Activated naive CD8-positive, alpha-beta T cell treated with anti-CD3 and anti-CD28 coated beads, Interleukin-2, amount 50 U/mL, for 16 hours (primary cell): Measurements from ENCODE around the gene KAZN.

ENCODE experiments used
- DNase-seq: peaks from one replicate; pipeline ENCODE4 v3.0.0-alpha.2; 2020; ENCODE audit warnings: low read depth, low spot score

KAZN gene

GRCh38 chr1:15004396-15004795 is 405.9 kb downstream of the KAZN start:
- DNase-seq = no peak

DNA sequence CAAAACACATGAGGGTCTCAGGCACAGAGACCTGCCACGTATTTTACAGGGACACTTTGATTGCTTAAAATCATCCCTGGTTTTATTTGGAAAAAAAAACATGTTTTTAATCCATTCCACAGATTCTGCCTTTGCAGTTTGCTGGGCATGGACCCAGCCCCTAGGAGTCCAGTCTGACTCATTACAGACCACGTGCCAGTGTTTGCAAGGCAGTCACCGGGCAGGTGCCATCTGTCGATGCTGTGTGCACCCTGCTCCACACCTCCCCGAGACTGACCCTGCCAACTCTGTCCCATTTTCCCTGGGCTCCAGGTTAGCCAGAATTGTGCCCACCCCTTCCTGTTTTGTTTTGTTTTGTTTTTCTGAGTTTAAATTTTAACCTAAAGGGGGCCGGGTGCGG is 406.6 kb downstream of the KAZN start:
- DNase-seq = no peak

DNA sequence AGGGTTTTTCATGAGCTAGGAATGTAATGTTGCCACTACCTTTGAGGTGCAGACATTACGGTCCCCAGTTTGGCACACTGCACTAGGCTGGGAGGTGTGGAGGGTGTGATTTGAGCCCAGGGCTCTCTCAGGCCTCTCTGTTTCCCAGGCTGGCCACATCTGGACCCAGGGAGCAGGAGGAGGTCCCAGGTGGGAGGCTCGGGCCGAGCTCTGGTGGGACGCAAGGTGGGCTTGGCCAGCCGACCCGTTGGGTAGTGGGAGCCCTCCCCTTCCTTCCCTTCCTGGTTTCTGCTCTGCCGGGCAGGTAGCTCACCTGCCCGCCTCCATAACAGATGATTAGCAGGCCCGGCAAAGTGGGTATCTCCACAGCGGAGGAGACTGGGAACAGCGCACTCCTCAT is 408.9 kb downstream of the KAZN start:
- no peak for DNase-seq

DNA sequence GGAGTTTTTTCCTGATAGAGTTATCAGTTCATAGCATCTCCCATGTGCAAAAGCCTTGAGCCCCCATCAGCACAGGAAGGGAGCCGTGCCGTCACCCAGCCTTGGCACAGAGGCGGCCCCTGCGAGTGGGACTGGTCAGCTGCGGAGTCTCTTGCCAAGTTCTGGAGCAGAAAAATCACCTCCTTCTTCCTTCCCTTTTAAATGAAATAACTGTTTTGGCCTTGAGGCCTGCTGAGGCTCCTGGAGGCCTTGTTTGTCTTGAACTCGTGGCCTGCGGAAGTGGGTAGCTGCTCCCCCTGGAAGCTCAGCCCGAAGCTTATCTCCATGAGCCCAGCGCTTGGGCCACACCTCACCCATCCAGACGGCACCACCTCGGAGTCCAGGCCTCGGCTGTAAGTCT is 409.4 kb downstream of the KAZN start:
- DNase-seq = no peak

DNA sequence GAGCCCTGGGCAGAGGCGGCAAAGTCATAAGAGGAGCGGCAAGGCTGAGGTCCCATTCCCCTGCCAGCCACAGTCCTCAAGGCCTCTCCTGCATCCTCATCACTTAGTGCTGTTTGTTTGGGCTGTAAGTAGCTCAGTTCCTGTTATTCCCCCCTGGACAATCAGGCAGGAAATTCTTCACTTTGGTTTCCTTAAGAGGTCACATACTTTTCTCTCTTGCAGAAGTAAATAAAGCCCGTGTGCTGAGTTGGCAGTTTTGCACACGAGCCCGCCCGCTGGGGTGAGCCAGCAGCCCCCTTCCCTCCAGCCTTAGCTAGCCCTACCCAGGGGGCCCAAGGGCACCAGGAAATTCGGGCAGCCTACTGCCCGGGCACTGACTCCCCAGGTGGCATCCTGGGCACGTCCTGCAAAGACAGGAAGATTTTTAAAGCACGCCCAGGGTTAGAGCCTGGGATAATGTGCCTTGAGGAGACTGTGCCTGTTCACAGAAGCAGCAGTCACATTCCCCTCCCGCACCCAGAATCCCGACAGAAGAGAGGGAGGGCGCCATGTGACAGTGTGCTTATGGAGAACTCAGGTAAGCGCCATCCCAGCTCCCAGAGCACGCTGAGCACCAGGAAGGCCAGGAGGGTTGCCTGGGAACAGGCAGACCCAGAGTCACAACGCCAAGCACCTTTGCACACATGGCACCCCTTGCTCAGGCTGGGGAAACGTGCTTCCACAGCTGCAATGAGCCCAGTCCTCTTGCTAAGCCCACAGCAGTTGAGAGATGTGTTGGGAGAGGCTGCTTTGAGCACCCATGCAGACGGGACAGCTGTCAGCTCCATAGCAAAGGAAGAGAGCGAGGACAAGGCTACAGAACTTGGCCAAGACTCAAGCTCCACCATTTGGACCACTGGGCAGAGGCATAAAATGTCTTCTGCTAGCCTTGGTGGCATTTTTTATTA is 410.6 kb downstream of the KAZN start:
- no peak for DNase-seq

DNA sequence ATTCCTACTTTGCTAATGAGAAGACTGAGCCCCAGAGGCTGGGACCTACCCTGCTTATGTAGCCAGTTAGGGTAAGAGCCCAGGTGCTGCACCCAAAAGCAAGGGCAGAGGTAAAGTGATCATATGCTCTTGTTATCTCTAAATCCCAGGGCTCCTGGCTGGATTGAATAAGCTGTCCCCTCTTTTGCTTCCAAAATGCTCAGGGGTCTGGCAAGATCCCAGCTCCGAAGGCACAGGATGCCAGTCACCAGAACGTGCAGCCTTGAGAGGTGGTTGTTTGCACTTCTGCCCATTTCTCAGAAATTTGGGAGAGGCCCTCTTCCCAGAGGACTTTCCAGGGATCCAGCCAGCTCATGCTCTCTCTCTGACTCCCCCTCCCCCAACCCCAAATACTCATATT is 412.7 kb downstream of the KAZN start:
- no peak for DNase-seq

- no peak for DNase-seq
These were observed 413.2 kb downstream of the KAZN start for GRCh38 chr1:15011661-15012060.

DNA sequence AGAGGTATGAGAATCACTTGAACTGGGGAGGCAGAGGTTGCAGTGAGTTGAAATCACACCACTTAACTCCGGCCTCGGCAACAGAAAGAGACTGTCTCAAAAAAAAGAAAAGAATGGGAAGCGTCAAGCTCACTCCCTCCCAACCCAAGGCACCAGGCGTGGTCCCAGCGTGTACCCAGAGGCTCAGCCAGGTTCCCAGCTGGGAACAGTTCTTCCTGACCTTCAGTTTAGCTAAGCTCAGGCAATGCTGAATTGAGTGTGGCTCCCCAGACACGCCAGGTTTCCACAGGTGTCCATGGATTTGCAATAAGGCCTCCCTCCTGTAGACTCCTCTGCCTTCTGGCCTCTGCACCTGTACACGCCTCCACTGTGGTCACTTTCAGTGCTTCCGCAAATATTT is 414.3 kb downstream of the KAZN start:
- DNase-seq = no peak

DNA sequence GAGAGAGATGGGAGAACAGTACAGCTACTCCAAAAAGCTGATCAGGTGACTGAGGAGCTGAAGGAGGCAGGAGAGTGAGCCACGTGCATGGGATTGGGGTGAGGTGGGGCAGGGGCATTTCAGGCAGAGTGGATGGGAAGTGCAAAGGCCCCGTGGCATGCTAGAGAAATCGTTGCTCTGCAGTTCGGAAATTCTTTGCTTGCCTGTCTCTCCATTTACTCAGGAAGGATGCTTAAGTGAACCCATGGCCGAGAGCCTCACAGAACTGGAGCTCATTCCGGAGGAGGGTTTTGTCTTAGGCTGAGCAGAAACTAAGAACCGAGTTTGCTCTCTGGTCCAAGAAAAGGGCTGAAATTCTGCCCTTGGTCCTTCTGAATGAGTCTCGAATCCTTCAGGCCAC is 415.3 kb downstream of the KAZN start:
- DNase-seq = no peak

GRCh38 chr1:15014516-15014915 is 416.0 kb downstream of the KAZN start:
- DNase-seq = no peak

- DNase-seq = no peak
These were observed 417.5 kb downstream of the KAZN start for GRCh38 chr1:15016001-15016400.

DNA sequence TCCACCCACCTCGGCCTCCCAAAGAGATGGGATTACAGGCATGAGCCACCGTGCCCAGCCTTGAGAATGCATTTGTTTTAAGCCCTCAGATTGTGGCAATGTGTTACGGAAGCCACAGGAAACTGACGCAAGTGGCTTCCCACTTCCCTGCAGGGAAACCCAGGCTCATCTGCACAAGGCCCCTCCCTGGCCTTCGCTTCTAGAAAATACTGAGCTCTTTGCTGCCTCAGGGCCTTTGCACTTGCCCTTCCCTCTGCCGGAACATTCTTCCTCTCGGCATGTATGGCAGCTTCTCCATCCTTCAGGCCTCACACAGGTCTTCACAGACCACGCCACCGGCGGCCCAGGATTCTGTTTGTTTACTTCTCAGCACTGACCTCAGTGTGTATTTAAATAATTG is 418.0 kb downstream of the KAZN start:
- no peak for DNase-seq

GRCh38 chr1:15017120-15017519 is 418.6 kb downstream of the KAZN start:
- DNase-seq = no peak

GRCh38 chr1:15018767-15019166 is 420.3 kb downstream of the KAZN start:
- no peak for DNase-seq

DNA sequence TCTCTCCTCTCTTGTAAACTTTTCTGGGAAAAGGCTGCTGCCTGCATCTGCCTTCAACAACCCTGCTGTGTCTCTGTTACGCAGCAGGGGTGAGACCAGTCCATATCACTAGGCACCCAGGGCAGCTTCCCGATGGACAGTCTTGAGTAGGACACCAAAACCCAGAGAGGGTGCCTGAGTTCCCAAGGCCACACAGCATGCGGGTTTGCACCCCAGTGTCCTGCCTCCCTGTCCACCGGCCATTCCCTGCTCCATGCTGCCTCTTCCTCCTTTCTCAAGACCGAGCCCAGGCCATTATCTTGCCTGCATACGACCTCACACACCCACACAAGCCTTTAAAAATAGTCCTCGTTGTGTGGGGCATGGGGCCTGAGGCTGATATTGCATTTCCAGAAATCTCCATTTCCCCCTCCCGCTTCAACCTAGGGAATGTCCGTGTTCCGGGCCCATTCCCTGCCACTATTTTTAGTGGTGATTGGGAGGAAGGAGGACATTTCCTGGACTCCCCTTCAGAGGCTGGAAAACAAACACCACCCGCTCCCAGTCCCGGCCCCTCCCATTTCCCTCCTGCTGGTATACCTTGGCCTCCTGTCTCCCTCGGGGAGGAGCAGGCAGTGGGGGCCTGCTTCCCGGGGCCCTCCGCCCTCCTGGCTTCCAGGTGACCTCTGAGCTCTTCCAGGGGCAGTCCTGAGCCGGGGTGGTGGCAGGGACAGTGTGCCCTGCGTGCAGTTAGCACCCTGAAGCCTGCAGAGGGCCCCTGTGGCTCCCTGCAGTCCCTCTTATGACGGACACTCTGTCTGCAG is 422.7 kb downstream of the KAZN start:
- DNase-seq = no peak

DNA sequence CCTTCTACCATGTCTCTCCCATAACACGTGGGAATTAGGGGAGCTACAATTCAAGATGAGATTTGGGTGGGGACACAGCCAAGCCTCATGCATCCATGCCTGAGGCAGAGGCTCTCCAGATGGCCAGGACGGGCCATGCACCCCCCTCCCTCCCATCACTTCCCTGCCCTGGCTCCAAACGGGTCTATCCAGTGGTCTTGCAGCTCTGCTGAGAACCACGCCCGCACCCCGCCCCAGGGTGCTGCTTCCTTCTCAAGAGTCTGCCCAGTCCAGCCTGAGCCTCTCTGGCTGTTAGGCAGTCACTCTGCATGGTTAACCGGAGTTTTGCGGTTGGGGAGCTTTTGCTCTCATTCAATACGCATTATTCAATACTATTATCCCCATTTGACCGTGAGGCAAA is 423.6 kb downstream of the KAZN start:
- no peak for DNase-seq

GRCh38 chr1:15023205-15023604 is 424.7 kb downstream of the KAZN start:
- no peak for DNase-seq

DNA sequence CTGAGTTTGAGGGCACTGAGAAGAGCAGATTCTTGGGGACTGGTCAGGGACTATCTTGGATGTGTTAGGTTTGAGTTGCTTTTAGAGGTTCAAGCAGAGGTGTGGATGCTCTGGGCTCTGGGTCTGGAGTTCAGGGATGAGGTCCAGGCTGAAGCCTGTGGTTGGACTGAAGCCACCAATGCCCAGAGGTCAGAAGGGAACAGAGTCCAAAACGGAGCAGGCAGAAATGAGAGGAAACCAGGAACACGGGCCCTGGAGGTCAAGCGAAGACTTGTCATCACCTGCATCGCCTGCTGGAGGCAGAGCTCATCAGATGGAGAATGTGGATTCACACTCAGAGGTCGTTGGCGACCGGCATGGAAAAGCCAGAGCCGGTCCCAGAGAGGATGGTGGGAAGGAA is 425.5 kb downstream of the KAZN start:
- no peak for DNase-seq

GRCh38 chr1:15026117-15026489 is 427.6 kb downstream of the KAZN start:
- no peak for DNase-seq

- DNase-seq = no peak
These were observed 429.1 kb downstream of the KAZN start for GRCh38 chr1:15027515-15027986.

GRCh38 chr1:15028102-15028501 is 429.6 kb downstream of the KAZN start:
- DNase-seq = no peak

DNA sequence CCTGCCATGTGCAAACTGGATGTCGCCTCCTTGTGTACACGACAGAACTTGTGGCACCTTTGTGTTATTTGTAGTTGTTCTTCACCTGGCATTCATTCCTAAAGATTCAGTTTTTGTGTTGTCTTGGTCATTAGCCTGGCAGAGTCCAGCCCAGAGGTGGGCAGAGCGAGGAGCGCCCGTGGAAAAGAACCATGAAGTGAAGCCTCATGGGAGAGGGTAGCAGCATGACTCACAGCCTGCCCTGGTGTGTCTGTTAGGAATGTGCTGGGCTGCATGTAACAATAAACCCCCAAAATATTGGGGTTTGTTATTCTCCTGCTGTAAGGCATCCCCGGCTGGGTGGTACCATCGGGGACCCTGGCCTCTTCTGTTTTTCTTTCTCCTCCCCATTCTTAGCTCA is 430.1 kb downstream of the KAZN start:
- no peak for DNase-seq

GRCh38 chr1:15029036-15029435 is 430.6 kb downstream of the KAZN start:
- DNase-seq = no peak
